NCI-H345 treated with DMSO at 0.1 percent for 48 hours (cell line): ENCODE results near the gene BSND.
"Not testable (repeated sequence)": the region's sequence is repeated elsewhere in the genome, so short reads cannot be mapped to it uniquely, and the experiment has no call there.

Experiments used
- DNase-seq: peaks from one replicate; lab custom pipeline; 2025; ENCODE audit not compliant: unreplicated experiment; lab: John Stamatoyannopoulos, UW

The BSND gene

GRCh38 chr1:55015731-55016620, 17.2 kb downstream of the BSND start:
- no peak for DNase-seq

GRCh38 chr1:55018395-55018794, 19.7 kb downstream of the BSND start:
- DNase-seq, result no peak

- DNase-seq, result peak; percentile 84
Observed at GRCh38 chr1:55021942-55022546, 23.3 kb downstream of the BSND start.

- not testable (repeated sequence) for DNase-seq
Observed at GRCh38 chr1:55024163-55024562, 25.4 kb downstream of the BSND start.

- not testable (repeated sequence) for DNase-seq
Observed at GRCh38 chr1:55026682-55027081, 27.9 kb downstream of the BSND start.

GRCh38 chr1:55031098-55031497, 32.4 kb downstream of the BSND start:
- not testable (repeated sequence) for DNase-seq

- DNase-seq, result no peak
Observed at GRCh38 chr1:55033265-55033614, 34.5 kb downstream of the BSND start.

GRCh38 chr1:55034476-55035133, 35.9 kb downstream of the BSND start:
- DNase-seq, result no peak

GRCh38 chr1:55035904-55036303, 37.2 kb downstream of the BSND start:
- no peak for DNase-seq

GRCh38 chr1:55037733-55038551, 39.2 kb downstream of the BSND start:
- DNase-seq, result no peak

GRCh38 chr1:55038552-55038838, 39.8 kb downstream of the BSND start:
- DNase-seq, result no peak

- DNase-seq, result no peak
Observed at GRCh38 chr1:55038974-55039341, 40.2 kb downstream of the BSND start.

GRCh38 chr1:55039342-55040082, 40.8 kb downstream of the BSND start, which contains the start of gene PCSK9:
Gene PCSK9 (plus strand): TSS chr1:55039548. CDS start chr1:55039838, 290 bp downstream.
- no peak for DNase-seq

- DNase-seq, result no peak
Observed at GRCh38 chr1:55040083-55040932, 41.6 kb downstream of the BSND start.

- no peak for DNase-seq
Observed at GRCh38 chr1:55040933-55041494, 42.3 kb downstream of the BSND start.

GRCh38 chr1:55041613-55042012, 42.9 kb downstream of the BSND start:
- DNase-seq, result no peak

GRCh38 chr1:55043011-55043410, 44.3 kb downstream of the BSND start:
- DNase-seq, result no peak

GRCh38 chr1:55043726-55044125, 45.0 kb downstream of the BSND start:
- DNase-seq, result no peak

GRCh38 chr1:55044617-55045397, 46.1 kb downstream of the BSND start:
- DNase-seq, result no peak
